ENCODE data around the gene SSPN. TPM values are rescaled to one million over a fixed set of nuclear protein-coding genes. Genes with fewer than 3 reads are reported as not detected.

SSPN gene
- total RNA-seq, 1 donor from 2014 or later: 6.3 TPM

GRCh38 chr12:26157001-26157400, 38.4 kb upstream of the SSPN start:
- Histone ChIP-seq H3K4me2 (ENCODE audit: low read length) (no peak overlapping the region), H3K27ac (ENCODE audit: low read depth, low read length) (no peak overlapping the region), H3K4me3 (ENCODE audit: insufficient read depth, low read depth, low read length) (no peak overlapping the region), H4K20me1 (ENCODE audit: insufficient read depth, low read length) (no peaks in the 10 kb centered on the region), H3K36me3 (ENCODE audit: insufficient read depth, low read length) (no peaks in the 10 kb centered on the region), H3K9me3 (ENCODE audit: insufficient read depth, low read depth, low read length) (no peaks in the 10 kb centered on the region), H3K4me1 (ENCODE audit: insufficient read depth, low read length) (peaks cover 22% of the 10 kb centered on the region), H2AFZ (ENCODE audit: low read depth, low read length) (no peak overlapping the region), H3K79me2 (ENCODE audit: insufficient read depth, low read length) (no peaks in the 10 kb centered on the region), H3K9ac (ENCODE audit: low read length) (no peak overlapping the region), H3K27me3 (ENCODE audit: insufficient read depth, low read length) (no peaks in the 10 kb centered on the region)
- FAIRE-seq (no peak), DNase-seq (ENCODE audit: low read depth) (no peak)
- Mint-ChIP-seq H3K27ac (ENCODE audit: unreplicated experiment) (peak overlapping the region; percentile 27), H3K4me3 (ENCODE audit: unreplicated experiment) (no peak overlapping the region), H3K27me3 (ENCODE audit: low read depth, unreplicated experiment) (peaks cover 5% of the 10 kb centered on the region), H3K4me1 (ENCODE audit: low read depth, unreplicated experiment) (peaks cover 24% of the 10 kb centered on the region), H3K36me3 (ENCODE audit: low read depth, unreplicated experiment) (no peaks in the 10 kb centered on the region), H3K9me3 (ENCODE audit: unreplicated experiment) (no peaks in the 10 kb centered on the region)
- TF ChIP-seq EZH2 (IDR thresholded peaks at IDR 0.05; ENCODE audit: insufficient read depth, low read length): no peak
- TF ChIP-seq CTCF (IDR thresholded peaks at IDR 0.05; ENCODE audit: insufficient read depth, low read depth, low read length): no peak

- Histone ChIP-seq H4K20me1 (ENCODE audit: insufficient read depth, low read length) (no peaks in the 10 kb centered on the region), H3K4me2 (ENCODE audit: low read length) (no peak overlapping the region), H3K4me1 (ENCODE audit: insufficient read depth, low read length) (peaks cover 13% of the 10 kb centered on the region), H3K27ac (ENCODE audit: low read depth, low read length) (no peak overlapping the region), H3K36me3 (ENCODE audit: insufficient read depth, low read length) (no peaks in the 10 kb centered on the region), H3K27me3 (ENCODE audit: insufficient read depth, low read length) (no peaks in the 10 kb centered on the region), H3K9me3 (ENCODE audit: insufficient read depth, low read depth, low read length) (no peaks in the 10 kb centered on the region), H3K4me3 (ENCODE audit: insufficient read depth, low read depth, low read length) (no peak overlapping the region), H2AFZ (ENCODE audit: low read depth, low read length) (no peak overlapping the region), H3K9ac (ENCODE audit: low read length) (no peak overlapping the region), H3K79me2 (ENCODE audit: insufficient read depth, low read length) (no peaks in the 10 kb centered on the region)
- no peak overlapping the region for H3K4me3 Mint-ChIP-seq (ENCODE audit: unreplicated experiment)
- H3K9me3 Mint-ChIP-seq (ENCODE audit: unreplicated experiment): no peaks in the 10 kb centered on the region
- FAIRE-seq (no peak), DNase-seq (ENCODE audit: low read depth) (no peak)
- peaks cover 5% of the 10 kb centered on the region for H3K27me3 Mint-ChIP-seq (ENCODE audit: low read depth, unreplicated experiment)
- TF ChIP-seq EZH2 (IDR thresholded peaks at IDR 0.05; ENCODE audit: insufficient read depth, low read length): no peak
- no peak for TF ChIP-seq CTCF (IDR thresholded peaks at IDR 0.05; ENCODE audit: insufficient read depth, low read depth, low read length)
- peaks cover 17% of the 10 kb centered on the region for H3K4me1 Mint-ChIP-seq (ENCODE audit: low read depth, unreplicated experiment)
- no peak overlapping the region for H3K27ac Mint-ChIP-seq (ENCODE audit: unreplicated experiment)
- H3K36me3 Mint-ChIP-seq (ENCODE audit: low read depth, unreplicated experiment): no peaks in the 10 kb centered on the region
Measured at GRCh38 chr12:26158078-26158764, 37.2 kb upstream of the SSPN start.

- no peaks in the 10 kb centered on the region for H3K79me2 ChIP-seq (ENCODE audit: insufficient read depth, low read length)
- H3K4me1 ChIP-seq (ENCODE audit: insufficient read depth, low read length): no peaks in the 10 kb centered on the region
- DNase-seq (ENCODE audit: low read depth) (no peak), FAIRE-seq (no peak)
- Mint-ChIP-seq H3K27me3 (ENCODE audit: low read depth, unreplicated experiment) (peaks cover 5% of the 10 kb centered on the region), H3K27ac (ENCODE audit: unreplicated experiment) (no peak overlapping the region), H3K4me1 (ENCODE audit: low read depth, unreplicated experiment) (no peaks in the 10 kb centered on the region), H3K36me3 (ENCODE audit: low read depth, unreplicated experiment) (no peaks in the 10 kb centered on the region), H3K9me3 (ENCODE audit: unreplicated experiment) (no peaks in the 10 kb centered on the region), H3K4me3 (ENCODE audit: unreplicated experiment) (no peak overlapping the region)
- no peak for TF ChIP-seq CTCF (IDR thresholded peaks at IDR 0.05; ENCODE audit: insufficient read depth, low read depth, low read length)
- no peak for TF ChIP-seq EZH2 (IDR thresholded peaks at IDR 0.05; ENCODE audit: insufficient read depth, low read length)
- H3K27ac ChIP-seq (ENCODE audit: low read depth, low read length): no peak overlapping the region
- no peak overlapping the region for H2AFZ ChIP-seq (ENCODE audit: low read depth, low read length)
- no peaks in the 10 kb centered on the region for H3K36me3 ChIP-seq (ENCODE audit: insufficient read depth, low read length)
- no peak overlapping the region for H3K4me3 ChIP-seq (ENCODE audit: insufficient read depth, low read depth, low read length)
- no peaks in the 10 kb centered on the region for H4K20me1 ChIP-seq (ENCODE audit: insufficient read depth, low read length)
- H3K27me3 ChIP-seq (ENCODE audit: insufficient read depth, low read length): no peaks in the 10 kb centered on the region
- no peak overlapping the region for H3K9ac ChIP-seq (ENCODE audit: low read length)
- no peak overlapping the region for H3K4me2 ChIP-seq (ENCODE audit: low read length)
- no peaks in the 10 kb centered on the region for H3K9me3 ChIP-seq (ENCODE audit: insufficient read depth, low read depth, low read length)
Measured at GRCh38 chr12:26162174-26162573, 33.2 kb upstream of the SSPN start.
